ENCODE data around the gene SYNE2. TPM values are rescaled to one million over a fixed set of nuclear protein-coding genes. Genes with fewer than 3 reads are reported as not detected.
"Not testable (repeated sequence)": the region's sequence is repeated elsewhere in the genome, so short reads cannot be mapped to it uniquely, and the experiment has no call there.

SYNE2 gene
- total RNA-seq, 1 donor from 2014 or later = 28.4 TPM

GRCh38 chr14:64038841-64039542 lies 186.2 kb downstream of the SYNE2 start:
- DNase-seq (ENCODE audit: extremely low spot score, unreplicated experiment) = no peak
- Mint-ChIP-seq H3K9me3 (ENCODE audit: unreplicated experiment) (peaks cover 8% of the 10 kb centered on the region), H3K27me3 (ENCODE audit: unreplicated experiment) (no peaks in the 10 kb centered on the region), H3K36me3 (ENCODE audit: unreplicated experiment) (peaks cover 7% of the 10 kb centered on the region), H3K4me3 (ENCODE audit: unreplicated experiment) (no peak overlapping the region), H3K27ac (ENCODE audit: unreplicated experiment) (no peak overlapping the region), H3K4me1 (ENCODE audit: unreplicated experiment) (peaks cover 7% of the 10 kb centered on the region)
- no peak for TF ChIP-seq CTCF (IDR thresholded peaks at IDR 0.05)

GRCh38 chr14:64040044-64040443 lies 187.2 kb downstream of the SYNE2 start:
- peaks cover 3% of the 10 kb centered on the region for H3K4me1 Mint-ChIP-seq (ENCODE audit: unreplicated experiment)
- peaks cover 7% of the 10 kb centered on the region for H3K36me3 Mint-ChIP-seq (ENCODE audit: unreplicated experiment)
- no peaks in the 10 kb centered on the region for H3K27me3 Mint-ChIP-seq (ENCODE audit: unreplicated experiment)
- DNase-seq (ENCODE audit: extremely low spot score, unreplicated experiment) = no peak
- no peak overlapping the region for H3K4me3 Mint-ChIP-seq (ENCODE audit: unreplicated experiment)
- no peak overlapping the region for H3K27ac Mint-ChIP-seq (ENCODE audit: unreplicated experiment)
- peak; percentile 57 for TF ChIP-seq CTCF (IDR thresholded peaks at IDR 0.05)
- peaks cover 8% of the 10 kb centered on the region for H3K9me3 Mint-ChIP-seq (ENCODE audit: unreplicated experiment)

GRCh38 chr14:64043296-64043695 lies 190.5 kb downstream of the SYNE2 start:
- not testable (repeated sequence) for H3K4me3 Mint-ChIP-seq (ENCODE audit: unreplicated experiment); H3K27ac Mint-ChIP-seq (ENCODE audit: unreplicated experiment); DNase-seq (ENCODE audit: extremely low spot score, unreplicated experiment); H3K27me3 Mint-ChIP-seq (ENCODE audit: unreplicated experiment); H3K4me1 Mint-ChIP-seq (ENCODE audit: unreplicated experiment); H3K9me3 Mint-ChIP-seq (ENCODE audit: unreplicated experiment)
- H3K36me3 Mint-ChIP-seq (ENCODE audit: unreplicated experiment) = peaks cover 14% of the 10 kb centered on the region

- Mint-ChIP-seq H3K27ac (ENCODE audit: unreplicated experiment) (no peak overlapping the region), H3K9me3 (ENCODE audit: unreplicated experiment) (peaks cover 8% of the 10 kb centered on the region), H3K4me3 (ENCODE audit: unreplicated experiment) (no peak overlapping the region), H3K36me3 (ENCODE audit: unreplicated experiment) (peaks cover 13% of the 10 kb centered on the region), H3K4me1 (ENCODE audit: unreplicated experiment) (peaks cover 9% of the 10 kb centered on the region), H3K27me3 (ENCODE audit: unreplicated experiment) (no peaks in the 10 kb centered on the region)
- DNase-seq (ENCODE audit: extremely low spot score, unreplicated experiment) = no peak
- no peak for TF ChIP-seq CTCF (IDR thresholded peaks at IDR 0.05)
These were observed 192.3 kb downstream of the SYNE2 start for GRCh38 chr14:64045091-64045490.

GRCh38 chr14:64049616-64050381 lies 197.0 kb downstream of the SYNE2 start:
- no peak for TF ChIP-seq CTCF (IDR thresholded peaks at IDR 0.05)
- Mint-ChIP-seq H3K9me3 (ENCODE audit: unreplicated experiment) (no peaks in the 10 kb centered on the region), H3K36me3 (ENCODE audit: unreplicated experiment) (peaks cover 30% of the 10 kb centered on the region), H3K27me3 (ENCODE audit: unreplicated experiment) (no peaks in the 10 kb centered on the region), H3K4me3 (ENCODE audit: unreplicated experiment) (peak overlapping the region; percentile 5), H3K4me1 (ENCODE audit: unreplicated experiment) (peaks cover 12% of the 10 kb centered on the region), H3K27ac (ENCODE audit: unreplicated experiment) (peak overlapping the region; percentile 10)
- no peak for DNase-seq (ENCODE audit: extremely low spot score, unreplicated experiment)

Data from osteocyte (in vitro differentiated cells).